ENCODE data around the gene HDGFL2.

HDGFL2 gene

DNA sequence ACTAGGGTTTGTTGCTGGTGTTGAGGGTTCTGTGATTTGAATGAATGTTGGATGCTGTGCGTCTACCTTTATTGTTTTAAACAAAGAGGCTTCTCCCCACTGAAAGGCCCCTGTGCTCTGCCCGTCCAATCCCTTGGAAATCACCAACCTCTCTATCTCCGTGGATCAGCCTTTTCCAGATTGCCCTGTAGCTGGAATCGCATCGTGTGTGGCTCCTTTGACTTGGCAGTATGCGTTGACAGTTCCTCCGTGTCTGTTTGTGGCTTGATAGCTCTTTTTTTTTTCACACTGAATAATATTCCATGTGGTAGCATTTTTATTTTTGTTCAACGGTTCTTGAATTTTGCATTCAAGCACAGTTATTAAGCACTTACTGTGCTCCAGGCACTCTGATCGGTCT, 37.7 kb upstream of the HDGFL2 start:
- intact Hi-C loops (cut with DNase I; ENCODE audit: low total_unique reads), result no loop called here
- Histone ChIP-seq H3K27ac (no peak overlapping the region), H3K27me3 (no peaks in the 10 kb centered on the region), H3K9me3 (no peaks in the 10 kb centered on the region), H3K36me3 (peaks cover 0 to 54% (median 30%) of the 10 kb centered on the region in 3 donors), H3K4me1 (no peaks in the 10 kb centered on the region), H3K4me3 (no peak overlapping the region)
- no peak for DNase-seq
- TF ChIP-seq, protein P1, sequence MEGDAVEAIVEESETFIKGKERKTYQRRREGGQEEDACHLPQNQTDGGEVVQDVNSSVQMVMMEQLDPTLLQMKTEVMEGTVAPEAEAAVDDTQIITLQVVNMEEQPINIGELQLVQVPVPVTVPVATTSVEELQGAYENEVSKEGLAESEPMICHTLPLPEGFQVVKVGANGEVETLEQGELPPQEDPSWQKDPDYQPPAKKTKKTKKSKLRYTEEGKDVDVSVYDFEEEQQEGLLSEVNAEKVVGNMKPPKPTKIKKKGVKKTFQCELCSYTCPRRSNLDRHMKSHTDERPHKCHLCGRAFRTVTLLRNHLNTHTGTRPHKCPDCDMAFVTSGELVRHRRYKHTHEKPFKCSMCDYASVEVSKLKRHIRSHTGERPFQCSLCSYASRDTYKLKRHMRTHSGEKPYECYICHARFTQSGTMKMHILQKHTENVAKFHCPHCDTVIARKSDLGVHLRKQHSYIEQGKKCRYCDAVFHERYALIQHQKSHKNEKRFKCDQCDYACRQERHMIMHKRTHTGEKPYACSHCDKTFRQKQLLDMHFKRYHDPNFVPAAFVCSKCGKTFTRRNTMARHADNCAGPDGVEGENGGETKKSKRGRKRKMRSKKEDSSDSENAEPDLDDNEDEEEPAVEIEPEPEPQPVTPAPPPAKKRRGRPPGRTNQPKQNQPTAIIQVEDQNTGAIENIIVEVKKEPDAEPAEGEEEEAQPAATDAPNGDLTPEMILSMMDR (IDR thresholded peaks at IDR 0.05), result no peak

DNA sequence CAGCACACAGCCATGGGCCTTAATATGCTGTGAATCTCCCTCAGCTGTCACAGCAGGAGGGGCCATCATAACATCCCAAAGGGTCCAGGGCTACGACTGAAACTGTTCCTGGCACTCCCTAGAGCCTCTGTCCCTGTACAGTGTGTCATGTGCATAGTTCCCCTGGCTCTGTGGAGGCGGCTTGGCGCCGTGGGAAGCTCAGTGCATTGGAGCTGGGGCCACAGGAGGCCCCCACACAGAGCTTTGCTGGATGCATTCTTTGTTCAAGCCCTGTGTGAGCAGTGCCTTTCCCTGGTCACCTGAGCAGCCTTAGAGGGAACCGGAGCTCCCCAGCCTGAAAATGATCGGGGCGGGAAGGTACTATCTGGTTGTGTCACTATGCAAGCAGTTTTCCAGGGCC, 35.9 kb upstream of the HDGFL2 start:
- H3K4me3 ChIP-seq, result no peak overlapping the region
- intact Hi-C loops (cut with DNase I; ENCODE audit: low total_unique reads), result no loop called here
- TF ChIP-seq, protein P1 (IDR thresholded peaks at IDR 0.05), result no peak
- H3K4me1 ChIP-seq, result no peaks in the 10 kb centered on the region
- no peak overlapping the region for H3K27ac ChIP-seq
- no peak for DNase-seq
- H3K36me3 ChIP-seq, result peaks cover 0 to 42% (median 18%) of the 10 kb centered on the region in 3 donors
- no peaks in the 10 kb centered on the region for H3K27me3 ChIP-seq
- H3K9me3 ChIP-seq, result no peaks in the 10 kb centered on the region

DNA sequence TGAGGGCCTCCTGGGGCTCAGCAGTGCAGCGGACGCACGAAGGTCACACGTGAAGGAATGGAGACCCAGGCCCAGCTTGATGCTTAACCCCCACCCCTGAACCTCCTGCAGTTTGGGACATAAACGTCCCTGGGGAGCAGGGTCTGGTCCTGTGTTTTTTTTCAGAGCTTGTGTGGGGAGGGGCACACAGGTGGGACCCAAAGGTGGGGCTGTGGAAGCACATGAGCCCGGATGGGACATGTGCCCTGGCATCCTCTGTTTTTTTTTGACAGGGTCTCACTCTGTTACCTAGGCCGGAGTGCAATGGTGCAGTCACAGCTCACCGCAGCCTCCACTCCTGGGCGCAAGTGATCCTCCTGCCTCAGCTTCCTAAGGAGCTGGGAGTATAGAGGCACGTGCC, 35.0 kb upstream of the HDGFL2 start:
- TF ChIP-seq, protein P1 (IDR thresholded peaks at IDR 0.05), result no peak
- H3K4me1 ChIP-seq, result no peaks in the 10 kb centered on the region
- DNase-seq, result no peak
- no peaks in the 10 kb centered on the region for H3K9me3 ChIP-seq
- H3K36me3 ChIP-seq, result peaks cover 0 to 33% (median 15%) of the 10 kb centered on the region in 3 donors
- no peaks in the 10 kb centered on the region for H3K27me3 ChIP-seq
- intact Hi-C loops (cut with DNase I; ENCODE audit: low total_unique reads), result no loop called here
- no peak overlapping the region for H3K4me3 ChIP-seq
- H3K27ac ChIP-seq, result no peak overlapping the region

DNA sequence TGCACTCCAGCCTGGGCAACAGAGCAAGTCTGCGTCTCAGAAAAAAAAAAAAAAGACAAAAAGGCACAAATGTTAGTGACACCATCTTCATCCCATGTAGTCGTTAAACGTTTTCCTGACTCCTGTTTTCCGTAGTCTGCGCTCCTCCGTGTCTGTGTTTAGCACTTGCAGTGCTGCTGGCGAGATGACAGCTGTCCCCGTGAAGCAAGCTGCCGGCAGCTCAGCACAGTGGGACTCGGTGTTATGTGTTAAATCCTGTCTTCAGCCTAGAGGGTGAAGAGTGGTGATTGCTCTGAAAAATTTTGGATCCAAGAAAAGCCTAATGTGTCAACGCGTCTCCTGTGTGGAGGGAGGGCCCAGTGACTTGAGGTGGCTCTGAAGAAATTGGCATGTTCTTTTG, 32.9 kb upstream of the HDGFL2 start:
- TF ChIP-seq, protein P1 (IDR thresholded peaks at IDR 0.05), result no peak
- H3K4me1 ChIP-seq, result peaks cover 0 to 6% (median 0%) of the 10 kb centered on the region in 4 donors
- no peaks in the 10 kb centered on the region for H3K9me3 ChIP-seq
- intact Hi-C loops (cut with DNase I; ENCODE audit: low total_unique reads), result no loop called here
- H3K36me3 ChIP-seq, result peaks cover 0 to 21% (median 7%) of the 10 kb centered on the region in 3 donors
- no peak overlapping the region for H3K4me3 ChIP-seq
- no peak for DNase-seq
- H3K27ac ChIP-seq, result no peak overlapping the region
- H3K27me3 ChIP-seq, result no peaks in the 10 kb centered on the region

DNA sequence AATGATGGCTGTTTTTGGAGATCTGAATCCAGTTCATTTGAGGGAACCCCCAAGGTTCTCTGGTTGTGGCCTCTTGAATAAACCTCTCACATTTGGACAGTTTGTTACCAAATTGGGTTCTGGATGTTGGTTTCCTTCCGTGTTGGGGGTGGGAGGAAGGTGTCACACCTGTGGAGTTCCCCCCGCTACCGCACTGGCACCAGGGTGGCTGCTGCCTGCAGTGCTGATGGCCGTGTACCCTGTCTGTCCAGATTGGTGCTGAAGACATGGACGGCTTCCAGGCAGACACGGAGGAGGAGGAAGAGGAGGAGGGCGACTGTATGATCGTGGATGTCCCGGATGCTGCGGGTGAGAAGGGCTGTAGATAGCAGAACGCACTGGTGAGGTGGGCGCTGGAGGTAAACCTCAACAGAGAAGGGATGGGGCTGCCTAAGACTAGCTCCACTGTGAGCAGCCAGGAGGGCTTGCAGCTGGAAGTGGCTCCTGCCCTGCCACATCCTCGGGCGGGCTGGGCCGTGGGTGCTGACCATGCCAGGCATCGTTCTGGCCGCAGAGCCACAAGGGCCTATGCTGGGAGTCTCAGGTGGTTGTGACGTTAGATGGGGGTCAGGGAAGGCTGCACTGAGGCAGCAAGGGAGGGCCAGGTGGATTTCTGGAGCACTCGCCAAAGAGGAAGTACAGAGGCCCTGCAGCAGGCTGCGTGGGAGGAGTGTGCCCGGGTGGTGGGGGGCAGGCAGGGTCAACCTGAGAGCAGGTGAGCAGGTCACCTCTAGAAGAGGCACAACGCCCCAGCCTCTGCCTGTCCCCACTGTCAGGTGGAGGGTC, 29.9 kb upstream of the HDGFL2 start:
- H3K9me3 ChIP-seq, result no peaks in the 10 kb centered on the region
- no peak for DNase-seq
- no peak overlapping the region for H3K4me3 ChIP-seq
- peaks cover 23 to 45% (median 32%) of the 10 kb centered on the region in 3 donors for H3K36me3 ChIP-seq
- H3K27me3 ChIP-seq, result no peaks in the 10 kb centered on the region
- TF ChIP-seq, protein P1 (IDR thresholded peaks at IDR 0.05), result no peak
- no peak overlapping the region for H3K27ac ChIP-seq
- intact Hi-C loops (cut with DNase I; ENCODE audit: low total_unique reads), result no loop called here
- peaks cover 0 to 6% (median 0%) of the 10 kb centered on the region in 4 donors for H3K4me1 ChIP-seq

Data from tibial artery (tissue), 4 donors.